Transverse colon (tissue), 3 donors: Measurements from ENCODE around the gene EFCAB11.

Experiments
- CTCF ChIP-seq, 5 experiments: fragments of 200-600 bp in 3 of 5; fragments of 450-650 bp in 2 of 5; sonication (generic) in 3 of 5; IDR thresholded peaks; 1 replicate in 2 of 5; 2 replicates in 3 of 5; pipeline ENCODE4 v1.5.1; 2016 to 2017; ENCODE audit warnings: antibody characterized with exemption in 5 of 5, inconsistent platforms in 3 of 5, mild to moderate bottlenecking in 2 of 5, moderate library complexity in 1 of 5
- EP300 ChIP-seq: sonication (generic); formaldehyde crosslinking; IDR thresholded peaks from one replicate; pipeline ENCODE4 v1.6.1; 2017; ENCODE audit warnings: antibody characterized with exemption, low read depth
- POLR2A ChIP-seq: fragments of 450-650 bp; IDR thresholded peaks from one replicate; pipeline ENCODE4 v1.6.1; 2016; ENCODE audit warnings: antibody characterized with exemption, mild to moderate bottlenecking, moderate library complexity

- TF ChIP-seq CTCF (IDR thresholded peaks at IDR 0.05): no peak
- no peak for TF ChIP-seq EP300
- TF ChIP-seq POLR2A: no peak
Measured at GRCh38 chr14:89747126-89747525, 207.4 kb downstream of the EFCAB11 start.
